ENCODE results near the gene CERS6. TPM values are rescaled to one million over a fixed set of nuclear protein-coding genes. Genes with fewer than 3 reads are reported as not detected.

The CERS6 gene
- total RNA-seq, 1 experiment from 2014 or later = 45.9 TPM

GRCh38 chr2:168684921-168685599 lies 229.0 kb downstream of the CERS6 start:
- H3K27me3 Mint-ChIP-seq (ENCODE audit: unreplicated experiment) = no peaks in the 10 kb centered on the region
- no peaks in the 10 kb centered on the region for H3K9me3 Mint-ChIP-seq (ENCODE audit: low read depth, unreplicated experiment)
- no peak overlapping the region for H3K27ac Mint-ChIP-seq (ENCODE audit: unreplicated experiment)
- DNase-seq = no peak
- no TSS peak for BruUV-seq (replicated peaks)
- intact Hi-C loops (cut with micrococcal nuclease; ENCODE audit: unreplicated experiment) = loop anchor here (5.0 kb wide), 2 partner anchors 223 to 308 kb away; no protein-coding TSS in a partner anchor
- H3K4me3 Mint-ChIP-seq (ENCODE audit: low read depth, unreplicated experiment) = no peak overlapping the region
- H3K36me3 Mint-ChIP-seq (ENCODE audit: insufficient read depth, unreplicated experiment) = no peaks in the 10 kb centered on the region
- CTCF ChIA-PET = interaction anchor here (0.7 kb wide), 1 partner anchor 284 kb away, joined by 3 read pairs; no protein-coding TSS in a partner anchor
- H3K4me1 Mint-ChIP-seq (ENCODE audit: low read depth, unreplicated experiment) = peaks cover 1% of the 10 kb centered on the region
- no peak for TF ChIP-seq CTCF (IDR thresholded peaks at IDR 0.05; ENCODE audit: unreplicated experiment)

- Mint-ChIP-seq H3K9me3 (ENCODE audit: low read depth, unreplicated experiment) (no peaks in the 10 kb centered on the region), H3K36me3 (ENCODE audit: insufficient read depth, unreplicated experiment) (no peaks in the 10 kb centered on the region), H3K27me3 (ENCODE audit: unreplicated experiment) (no peaks in the 10 kb centered on the region), H3K4me1 (ENCODE audit: low read depth, unreplicated experiment) (no peaks in the 10 kb centered on the region), H3K27ac (ENCODE audit: unreplicated experiment) (no peak overlapping the region), H3K4me3 (ENCODE audit: low read depth, unreplicated experiment) (no peak overlapping the region)
- no peak for DNase-seq
- no peak for TF ChIP-seq CTCF (IDR thresholded peaks at IDR 0.05; ENCODE audit: unreplicated experiment)
- CTCF ChIA-PET = interaction anchor here (0.7 to 2.1 kb wide), 2 partner anchors 285 to 339 kb away, joined by 3 to 9 read pairs; no protein-coding TSS in a partner anchor
- BruUV-seq (replicated peaks) = no TSS peak
- intact Hi-C loops (cut with micrococcal nuclease; ENCODE audit: unreplicated experiment) = loop anchor here (5.0 kb wide), 2 partner anchors 224 to 309 kb away; no protein-coding TSS in a partner anchor
These were observed 229.8 kb downstream of the CERS6 start for GRCh38 chr2:168685600-168686451.

GRCh38 chr2:168686452-168687191 lies 230.6 kb downstream of the CERS6 start:
- Mint-ChIP-seq H3K4me3 (ENCODE audit: low read depth, unreplicated experiment) (no peak overlapping the region), H3K27me3 (ENCODE audit: unreplicated experiment) (no peaks in the 10 kb centered on the region), H3K9me3 (ENCODE audit: low read depth, unreplicated experiment) (no peaks in the 10 kb centered on the region), H3K4me1 (ENCODE audit: low read depth, unreplicated experiment) (no peaks in the 10 kb centered on the region), H3K27ac (ENCODE audit: unreplicated experiment) (no peak overlapping the region), H3K36me3 (ENCODE audit: insufficient read depth, unreplicated experiment) (no peaks in the 10 kb centered on the region)
- no peak for DNase-seq
- no TSS peak for BruUV-seq (replicated peaks)
- intact Hi-C loops (cut with micrococcal nuclease; ENCODE audit: unreplicated experiment) = loop anchor here (5.0 kb wide), 2 partner anchors 224 to 309 kb away; no protein-coding TSS in a partner anchor
- TF ChIP-seq CTCF (IDR thresholded peaks at IDR 0.05; ENCODE audit: unreplicated experiment) = no peak
- CTCF ChIA-PET = interaction anchor here (1.0 to 2.1 kb wide), 4 partner anchors 11 to 340 kb away, joined by 3 to 9 read pairs (median 4); no protein-coding TSS in a partner anchor

- Mint-ChIP-seq H3K9me3 (ENCODE audit: low read depth, unreplicated experiment) (no peaks in the 10 kb centered on the region), H3K27me3 (ENCODE audit: unreplicated experiment) (no peaks in the 10 kb centered on the region), H3K4me1 (ENCODE audit: low read depth, unreplicated experiment) (no peaks in the 10 kb centered on the region), H3K4me3 (ENCODE audit: low read depth, unreplicated experiment) (no peak overlapping the region), H3K27ac (ENCODE audit: unreplicated experiment) (no peak overlapping the region), H3K36me3 (ENCODE audit: insufficient read depth, unreplicated experiment) (no peaks in the 10 kb centered on the region)
- peak; percentile 13 for DNase-seq
- CTCF ChIA-PET = interaction anchor here (1.0 to 2.1 kb wide), 4 partner anchors 10 to 341 kb away, joined by 3 to 9 read pairs (median 4); no protein-coding TSS in a partner anchor
- intact Hi-C loops (cut with micrococcal nuclease; ENCODE audit: unreplicated experiment) = loop anchor here (5.0 kb wide), 2 partner anchors 225 to 310 kb away; no protein-coding TSS in a partner anchor
- no TSS peak for BruUV-seq (replicated peaks)
- TF ChIP-seq CTCF (IDR thresholded peaks at IDR 0.05; ENCODE audit: unreplicated experiment) = no peak
These were observed 231.2 kb downstream of the CERS6 start for GRCh38 chr2:168687314-168687713.
